Measurements from ENCODE around the gene CDC42BPB.

DNA sequence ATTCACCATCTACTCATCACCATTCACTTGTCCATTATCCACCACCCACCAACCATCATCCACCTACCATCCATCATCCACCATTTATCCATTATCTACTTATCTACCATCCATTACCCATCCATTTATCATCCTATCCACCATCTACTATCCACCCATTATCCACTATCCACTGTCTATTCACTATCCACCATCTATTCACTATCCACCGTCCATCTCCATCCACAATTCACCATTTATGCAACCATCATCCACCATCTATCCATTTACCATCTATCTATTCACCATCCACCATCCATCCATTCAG is 136.4 kb downstream of the CDC42BPB start:
- TF ChIP-seq, protein P1, sequence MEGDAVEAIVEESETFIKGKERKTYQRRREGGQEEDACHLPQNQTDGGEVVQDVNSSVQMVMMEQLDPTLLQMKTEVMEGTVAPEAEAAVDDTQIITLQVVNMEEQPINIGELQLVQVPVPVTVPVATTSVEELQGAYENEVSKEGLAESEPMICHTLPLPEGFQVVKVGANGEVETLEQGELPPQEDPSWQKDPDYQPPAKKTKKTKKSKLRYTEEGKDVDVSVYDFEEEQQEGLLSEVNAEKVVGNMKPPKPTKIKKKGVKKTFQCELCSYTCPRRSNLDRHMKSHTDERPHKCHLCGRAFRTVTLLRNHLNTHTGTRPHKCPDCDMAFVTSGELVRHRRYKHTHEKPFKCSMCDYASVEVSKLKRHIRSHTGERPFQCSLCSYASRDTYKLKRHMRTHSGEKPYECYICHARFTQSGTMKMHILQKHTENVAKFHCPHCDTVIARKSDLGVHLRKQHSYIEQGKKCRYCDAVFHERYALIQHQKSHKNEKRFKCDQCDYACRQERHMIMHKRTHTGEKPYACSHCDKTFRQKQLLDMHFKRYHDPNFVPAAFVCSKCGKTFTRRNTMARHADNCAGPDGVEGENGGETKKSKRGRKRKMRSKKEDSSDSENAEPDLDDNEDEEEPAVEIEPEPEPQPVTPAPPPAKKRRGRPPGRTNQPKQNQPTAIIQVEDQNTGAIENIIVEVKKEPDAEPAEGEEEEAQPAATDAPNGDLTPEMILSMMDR (IDR thresholded peaks at IDR 0.05), result no peak
- no peak for TF ChIP-seq POLR2A (IDR thresholded peaks at IDR 0.05)
